HG03103 (cell line): ENCODE data around the gene ZCCHC2.

Experiments
- ATAC-seq: cut with Tn5 transposase; IDR thresholded peaks from one replicate; pipeline ENCODE4 v1.9.1; 2021; ENCODE audit warnings: low read depth; ENCODE audit not compliant: unreplicated experiment

ZCCHC2 gene

DNA sequence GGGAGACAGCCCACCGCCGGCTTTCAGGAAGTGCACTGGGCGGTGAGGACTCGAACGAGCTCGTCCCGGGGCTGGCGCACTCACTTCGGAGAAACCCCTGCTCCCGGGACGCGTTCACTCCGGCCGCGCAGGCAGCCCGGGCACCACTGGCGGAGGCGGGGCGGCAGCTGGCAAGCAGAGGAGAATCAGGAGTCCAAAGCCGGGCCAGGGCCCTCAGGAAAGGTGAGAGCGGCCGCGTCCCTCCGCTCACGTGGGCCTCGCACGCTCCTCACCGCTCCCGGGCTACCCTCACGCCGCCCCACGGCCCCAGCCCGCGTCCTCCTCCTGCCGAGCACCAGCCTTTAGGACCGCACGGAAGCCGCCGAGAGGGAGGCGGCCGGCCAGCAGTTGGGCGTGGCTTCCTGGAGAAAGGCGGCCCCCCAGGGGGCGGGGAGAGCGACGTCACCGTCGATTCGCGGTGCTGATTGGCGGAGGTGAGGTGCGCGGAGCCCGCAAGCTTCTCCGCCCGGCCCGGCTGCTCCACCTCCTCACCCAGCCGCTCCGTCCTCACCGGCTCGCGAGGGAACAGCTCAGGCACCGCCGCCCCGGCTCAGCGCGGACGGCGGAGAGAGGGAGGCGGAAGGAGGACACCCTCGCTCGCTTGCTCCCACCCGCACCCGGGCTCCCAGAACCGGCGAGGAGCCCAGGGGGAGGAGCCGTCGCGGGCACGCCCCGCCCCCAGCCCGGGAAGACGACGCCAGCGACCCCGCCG lies at the start of gene ZCCHC2:
Gene ZCCHC2 (plus strand): TSS at position 522 of the 751 bp plus-strand sequence. CDS start 400 bp downstream, outside the sequence.
- ATAC-seq = peak; percentile 67

DNA sequence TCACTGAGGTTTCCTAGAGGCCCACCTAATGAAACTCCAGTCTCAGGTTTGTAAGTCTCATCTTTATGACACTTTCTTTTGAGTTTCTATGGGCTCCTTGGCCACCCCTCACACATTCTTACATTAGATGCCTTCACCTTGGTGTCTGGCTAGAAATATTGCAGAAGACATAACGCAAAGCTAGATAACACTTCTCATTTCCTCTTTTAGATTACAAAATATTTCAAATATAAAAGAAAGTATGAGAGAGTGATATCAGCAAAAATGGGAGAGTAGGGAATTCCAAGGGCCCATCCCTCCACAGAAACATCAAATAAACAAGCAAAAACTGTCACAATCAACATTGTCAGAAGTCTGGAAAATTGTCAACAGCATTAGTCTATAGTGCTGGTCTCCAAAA lies 43.3 kb upstream of the ZCCHC2 start:
- ATAC-seq = no peak

DNA sequence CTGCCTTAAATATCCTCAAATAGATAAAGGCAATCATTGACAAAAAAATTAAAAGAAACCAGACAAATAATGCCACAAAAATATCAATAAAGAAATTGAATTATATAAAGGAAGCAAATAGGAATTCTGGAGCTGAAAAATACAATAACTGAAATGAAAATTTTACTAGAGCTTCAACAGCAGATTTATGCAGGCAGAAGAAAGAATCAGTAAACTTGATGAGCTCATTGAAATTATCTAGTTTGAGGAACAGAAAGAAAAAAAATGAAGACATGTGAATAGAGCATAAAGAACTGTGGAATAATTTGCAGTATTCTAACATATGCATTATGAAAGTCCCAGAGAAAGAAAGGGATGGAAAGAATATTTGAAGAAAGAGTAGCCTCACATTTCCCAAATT lies 41.9 kb upstream of the ZCCHC2 start:
- no peak for ATAC-seq

DNA sequence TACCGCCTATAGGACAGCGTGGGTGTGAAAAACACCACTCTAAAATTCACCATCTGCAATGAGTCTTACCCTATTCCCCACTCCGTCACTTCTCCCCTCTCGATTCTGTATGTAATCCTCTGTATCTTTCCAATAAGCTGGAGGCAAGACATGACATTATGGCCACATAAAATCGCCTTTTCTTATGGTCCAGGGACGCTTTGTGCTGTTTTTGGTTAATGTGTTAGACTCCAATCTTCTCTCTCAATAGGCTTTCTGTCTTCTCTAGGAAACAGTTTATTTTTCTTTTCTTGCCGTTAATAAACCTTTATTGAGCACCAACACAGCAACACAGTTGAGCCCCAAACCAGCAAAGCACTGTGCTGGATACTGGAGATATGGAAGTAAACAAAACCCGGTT lies 37.9 kb upstream of the ZCCHC2 start:
- no peak for ATAC-seq

DNA sequence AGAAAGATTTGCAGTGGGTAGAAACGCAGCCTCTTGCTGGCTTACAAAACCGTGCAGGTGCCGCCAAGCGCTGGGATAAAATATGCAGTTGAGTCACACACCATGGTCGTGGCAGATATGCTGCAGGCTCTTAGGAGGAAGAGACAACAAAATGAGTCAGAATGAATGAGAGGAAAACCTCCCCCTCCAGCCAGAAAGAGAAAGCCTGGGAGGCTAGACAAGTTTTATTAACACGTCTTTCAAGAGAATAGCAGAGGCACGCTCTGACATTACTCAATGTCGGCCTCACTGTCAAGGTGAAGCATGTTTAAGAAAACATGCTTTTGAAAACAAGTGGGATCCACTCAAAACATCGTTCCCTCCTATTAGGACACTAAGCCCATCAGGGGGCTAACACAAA lies 37.1 kb upstream of the ZCCHC2 start:
- no peak for ATAC-seq

DNA sequence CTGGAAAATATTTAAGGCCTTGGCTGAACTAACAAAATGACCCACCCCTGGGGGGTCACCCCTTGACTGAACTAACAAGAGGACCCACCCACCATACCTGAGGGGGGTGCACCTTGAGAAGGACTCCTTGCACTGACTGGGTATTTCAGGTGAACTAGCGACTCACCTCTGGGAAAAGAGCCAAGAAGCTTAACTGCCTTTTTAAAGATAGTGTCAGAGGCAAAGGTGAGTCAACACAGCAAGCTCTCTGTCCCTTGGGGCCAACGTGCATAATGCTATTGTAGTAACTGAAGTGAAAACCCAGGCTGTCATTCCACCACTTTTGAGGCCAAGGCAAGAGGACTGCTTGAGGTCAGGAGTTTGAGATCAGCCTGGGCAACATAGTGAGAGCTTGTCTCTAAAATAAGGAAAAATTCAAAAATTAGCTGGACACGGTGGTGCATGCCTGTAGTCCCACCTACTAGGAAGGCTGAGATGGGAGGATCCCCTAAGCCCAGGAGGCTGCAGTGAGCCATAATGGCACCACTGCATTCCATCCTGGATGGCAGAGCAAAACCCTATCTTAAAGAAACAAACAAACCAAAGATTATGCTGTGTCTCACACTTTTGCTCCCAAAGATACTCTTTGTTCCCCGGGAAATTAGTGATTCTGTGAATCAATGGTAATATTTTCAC lies 36.4 kb upstream of the ZCCHC2 start:
- no peak for ATAC-seq

DNA sequence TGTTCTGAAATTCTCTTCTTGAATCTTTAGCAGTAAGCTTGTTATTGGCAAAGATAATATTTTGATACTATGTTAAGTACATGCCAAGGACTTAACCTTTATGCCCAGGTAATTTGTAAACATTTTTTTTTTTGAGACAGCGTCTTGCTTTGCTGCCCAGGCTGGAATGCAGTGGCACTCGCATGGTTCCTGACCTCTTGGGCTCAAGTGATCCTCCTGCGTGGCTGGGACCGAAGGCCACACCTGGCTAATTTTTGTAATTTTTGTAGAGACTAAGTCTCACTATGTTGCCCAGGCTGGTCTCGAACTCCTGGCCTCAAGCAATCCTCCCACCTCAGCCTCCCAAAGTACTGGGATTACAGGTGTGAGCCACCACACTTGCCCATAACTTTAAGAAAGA lies 35.7 kb upstream of the ZCCHC2 start:
- ATAC-seq = no peak

DNA sequence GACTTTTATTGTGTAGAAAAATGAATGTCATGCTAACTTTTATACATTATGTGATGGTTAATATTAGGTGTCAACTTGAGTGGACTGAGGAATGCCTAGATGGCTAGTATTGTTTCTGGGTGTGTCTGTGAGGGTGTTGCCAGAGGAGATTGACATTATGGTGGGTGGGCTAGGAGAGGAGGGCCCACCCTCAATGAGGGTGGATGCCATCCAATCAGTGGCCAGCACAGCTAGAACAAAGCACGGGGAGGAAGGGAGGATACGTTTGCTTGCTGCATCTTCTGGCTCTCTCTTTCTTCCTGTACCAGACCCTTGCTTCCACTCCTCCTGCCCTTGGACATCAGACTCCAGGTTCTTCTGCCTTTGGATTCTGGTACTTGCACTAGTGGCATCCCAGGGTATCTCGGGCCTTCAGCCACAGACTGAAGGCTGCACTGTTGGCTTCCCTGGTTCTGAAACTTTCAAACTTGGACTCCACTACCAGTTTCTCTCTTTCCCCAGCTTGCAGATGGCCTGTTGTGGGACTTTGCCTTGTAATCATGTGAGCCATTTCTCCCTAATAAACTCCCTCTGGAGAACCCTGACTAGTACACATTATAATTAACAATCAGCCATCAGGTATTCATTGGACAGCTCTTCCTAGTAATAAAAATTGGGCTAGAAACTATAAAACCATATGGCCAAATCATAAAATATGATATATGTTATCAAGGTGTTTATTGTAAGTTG lies 31.7 kb upstream of the ZCCHC2 start:
- ATAC-seq = no peak

DNA sequence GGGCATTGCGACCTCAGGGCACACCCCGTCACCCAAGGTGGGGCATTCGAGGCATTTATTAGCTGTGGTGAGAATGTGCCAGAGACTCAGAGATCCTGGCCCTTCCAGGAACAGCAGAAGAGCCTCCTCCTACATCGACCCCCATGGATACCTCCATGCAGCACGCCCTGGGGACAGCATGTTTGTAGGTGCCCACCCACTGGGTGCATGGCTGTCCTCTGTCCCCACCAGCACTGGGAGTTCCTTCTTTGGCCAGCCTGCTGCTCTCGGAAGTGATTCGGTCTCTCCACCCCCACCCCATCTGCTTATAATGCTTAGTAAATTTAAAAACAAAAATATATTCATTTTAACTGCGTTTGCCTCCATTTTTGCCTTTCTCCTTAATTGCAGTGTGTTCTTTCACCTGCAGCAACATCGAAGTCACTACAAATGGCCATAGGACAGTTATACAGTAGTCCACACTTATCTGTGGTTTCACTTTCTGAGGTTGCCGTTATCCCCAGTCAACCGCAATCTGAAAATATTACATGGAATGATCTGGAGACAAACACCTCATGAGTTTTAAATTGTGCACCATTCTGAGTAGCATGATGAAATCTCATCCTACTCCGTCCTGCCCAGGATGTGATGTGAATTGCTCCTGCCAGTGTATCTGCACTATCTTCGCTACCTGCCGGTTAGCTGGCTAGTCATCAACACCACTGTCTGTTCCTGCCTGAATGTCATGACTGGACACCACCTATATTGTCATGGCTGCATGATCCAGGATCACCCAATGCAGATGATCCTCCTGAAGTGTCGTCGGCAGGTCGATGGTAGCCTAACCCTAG lies 29.6 kb upstream of the ZCCHC2 start:
- no peak for ATAC-seq

DNA sequence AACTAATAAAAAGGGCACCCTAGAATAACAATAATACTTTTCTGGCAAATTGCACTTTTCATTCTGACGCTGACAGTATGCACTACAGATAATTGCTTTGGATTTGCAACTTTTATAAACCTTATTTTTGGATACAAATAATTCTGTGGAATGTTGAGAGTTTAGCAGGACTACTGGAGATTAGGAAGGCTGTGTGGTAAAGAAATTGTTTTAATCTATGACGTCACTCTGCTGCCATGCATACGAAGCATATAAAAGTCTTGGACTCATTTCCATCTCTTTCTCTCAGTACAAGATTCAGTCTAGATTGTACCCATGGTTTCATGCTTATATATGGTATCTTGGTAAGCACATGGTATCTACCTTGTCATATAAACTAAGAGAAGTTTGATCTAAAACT lies 28.1 kb upstream of the ZCCHC2 start:
- ATAC-seq = no peak

DNA sequence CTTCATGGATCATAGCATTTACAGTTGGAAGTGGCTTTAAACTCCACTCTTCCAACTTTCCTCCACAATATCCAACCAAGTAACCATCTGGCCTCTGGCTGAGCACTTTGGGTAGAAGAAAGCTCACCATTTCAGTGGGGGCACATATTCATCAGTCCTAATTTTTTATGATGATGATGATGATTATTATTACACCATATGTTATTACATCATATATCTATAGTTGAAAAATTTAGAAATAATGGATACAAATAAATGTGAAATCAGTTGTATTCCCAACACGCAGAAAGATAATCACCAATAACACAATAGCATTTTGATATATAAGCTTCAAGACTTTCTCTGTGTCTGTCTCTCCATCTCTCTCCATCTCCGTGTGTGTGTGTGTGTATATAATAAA lies 26.6 kb upstream of the ZCCHC2 start:
- no peak for ATAC-seq

DNA sequence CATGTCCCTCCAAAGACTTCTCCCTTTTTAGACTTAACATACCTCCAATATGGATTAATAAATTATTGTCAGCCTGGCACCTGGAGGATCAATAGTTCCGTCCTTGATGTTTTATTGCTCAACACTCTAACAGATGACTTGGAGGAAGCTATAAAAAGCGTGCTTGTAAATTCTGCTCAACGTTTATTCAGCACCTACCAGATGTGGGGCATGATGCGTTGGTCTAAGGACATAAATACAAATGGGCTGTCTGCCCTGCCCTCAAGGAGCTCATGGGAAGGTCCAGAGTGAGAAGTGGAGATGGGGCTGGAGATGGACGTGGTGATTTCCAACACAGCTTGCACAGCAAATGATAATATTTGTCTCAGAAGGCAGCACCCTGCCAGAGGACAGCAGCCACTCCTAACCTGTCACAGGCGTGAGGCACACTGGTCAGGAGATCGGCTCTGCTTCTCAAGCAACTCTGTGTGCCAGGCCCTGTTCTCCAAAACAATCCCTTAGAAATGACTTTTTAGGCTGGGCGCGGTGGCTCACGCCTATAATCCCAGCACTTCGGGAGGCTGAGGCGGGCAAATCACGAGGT lies 25.5 kb upstream of the ZCCHC2 start:
- ATAC-seq = no peak

DNA sequence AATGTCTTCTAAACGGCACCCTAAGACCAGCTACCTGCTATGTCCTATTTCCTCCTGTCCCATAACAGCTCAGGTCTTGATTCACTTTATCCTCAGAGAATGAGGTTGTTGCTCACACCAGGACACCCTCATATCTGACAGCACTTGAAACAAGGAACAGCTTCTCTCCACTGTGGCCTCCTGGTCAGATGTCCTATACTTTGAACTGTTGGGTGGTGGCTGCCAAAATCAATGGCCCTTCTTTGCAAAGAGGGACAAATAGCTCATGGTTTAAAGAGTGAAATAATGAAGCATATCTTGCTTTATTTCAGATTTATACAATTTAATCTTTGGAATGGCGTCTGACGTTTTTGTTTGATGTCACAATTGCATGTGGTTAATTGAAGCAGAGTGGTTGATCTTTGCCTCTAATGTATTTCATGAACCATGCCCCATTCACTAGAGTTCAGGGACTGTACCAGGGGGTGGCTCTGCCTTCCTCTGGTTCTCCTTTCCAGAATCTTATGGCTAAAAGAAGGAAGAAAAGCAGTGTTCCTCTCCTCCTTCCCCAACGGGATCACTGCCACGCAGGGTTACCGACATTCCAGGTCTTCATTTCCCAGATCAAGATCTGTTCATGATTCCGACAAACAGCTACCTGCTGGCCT lies 24.1 kb upstream of the ZCCHC2 start:
- ATAC-seq = no peak

DNA sequence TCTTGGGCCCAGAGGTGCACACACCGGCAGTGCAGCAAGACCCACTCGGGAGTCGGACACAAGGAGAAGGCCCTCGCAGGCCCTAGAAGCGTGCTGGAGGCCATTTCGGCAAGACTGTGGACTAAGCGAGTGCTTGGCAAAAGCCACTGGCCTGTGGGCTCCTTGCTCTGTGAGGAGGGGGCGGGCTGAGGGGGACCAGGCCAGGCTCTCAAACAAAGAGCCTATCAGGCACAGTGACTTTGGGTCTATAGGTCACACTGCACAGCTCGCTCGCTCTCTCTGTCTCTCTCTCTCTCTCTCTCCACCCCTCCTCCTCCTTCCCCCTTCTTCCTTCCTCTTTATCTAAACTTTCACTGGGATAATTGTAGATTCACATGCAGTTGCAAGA lies 23.6 kb upstream of the ZCCHC2 start:
- ATAC-seq = no peak

DNA sequence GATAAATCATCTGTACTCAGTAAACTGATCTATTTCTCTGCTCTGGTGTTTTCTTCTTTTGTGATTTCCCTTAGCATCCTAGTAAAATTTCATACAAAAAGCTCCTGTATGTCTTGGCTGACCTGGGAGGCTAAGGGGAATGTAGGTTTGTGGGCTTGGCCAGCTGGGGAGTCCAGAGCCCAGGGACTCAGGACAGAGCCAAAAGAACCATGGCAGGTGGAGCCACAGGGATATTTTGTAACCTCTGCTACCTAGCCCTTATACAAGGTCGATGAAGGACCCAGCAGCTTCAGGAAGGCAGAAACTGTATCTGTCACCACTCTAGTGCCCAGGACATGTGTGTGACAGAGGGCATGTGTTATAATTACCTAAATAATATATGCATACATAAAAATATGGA lies 22.7 kb upstream of the ZCCHC2 start:
- ATAC-seq = no peak

DNA sequence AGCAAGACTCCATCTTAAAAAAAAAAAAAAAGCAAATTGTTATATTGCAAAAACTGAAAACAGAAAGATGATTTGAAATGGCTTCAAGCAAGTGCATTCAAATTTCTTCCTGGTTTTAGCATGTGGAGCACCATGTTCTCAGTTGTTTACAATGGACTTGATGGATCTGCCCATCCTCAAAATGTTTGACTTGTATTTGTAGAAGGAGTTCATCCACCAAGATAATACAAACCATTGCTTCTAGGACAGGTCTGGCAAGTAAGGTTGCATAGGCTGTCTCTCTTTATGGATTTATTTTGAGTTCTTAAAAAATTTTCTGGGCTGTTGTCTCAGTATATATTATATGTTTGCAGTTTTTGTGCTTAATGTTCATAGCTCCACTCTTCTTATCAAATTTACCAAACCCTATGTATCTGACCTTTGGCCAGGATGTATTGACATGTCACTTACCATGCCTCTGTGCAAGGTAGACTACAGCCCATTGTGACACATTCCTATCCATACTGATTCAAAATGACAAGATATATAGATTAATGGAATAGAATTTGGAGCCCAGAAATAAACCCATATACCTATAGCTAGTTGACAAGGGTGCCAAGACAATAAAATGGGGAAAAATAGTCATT lies 21.7 kb upstream of the ZCCHC2 start:
- ATAC-seq = no peak

DNA sequence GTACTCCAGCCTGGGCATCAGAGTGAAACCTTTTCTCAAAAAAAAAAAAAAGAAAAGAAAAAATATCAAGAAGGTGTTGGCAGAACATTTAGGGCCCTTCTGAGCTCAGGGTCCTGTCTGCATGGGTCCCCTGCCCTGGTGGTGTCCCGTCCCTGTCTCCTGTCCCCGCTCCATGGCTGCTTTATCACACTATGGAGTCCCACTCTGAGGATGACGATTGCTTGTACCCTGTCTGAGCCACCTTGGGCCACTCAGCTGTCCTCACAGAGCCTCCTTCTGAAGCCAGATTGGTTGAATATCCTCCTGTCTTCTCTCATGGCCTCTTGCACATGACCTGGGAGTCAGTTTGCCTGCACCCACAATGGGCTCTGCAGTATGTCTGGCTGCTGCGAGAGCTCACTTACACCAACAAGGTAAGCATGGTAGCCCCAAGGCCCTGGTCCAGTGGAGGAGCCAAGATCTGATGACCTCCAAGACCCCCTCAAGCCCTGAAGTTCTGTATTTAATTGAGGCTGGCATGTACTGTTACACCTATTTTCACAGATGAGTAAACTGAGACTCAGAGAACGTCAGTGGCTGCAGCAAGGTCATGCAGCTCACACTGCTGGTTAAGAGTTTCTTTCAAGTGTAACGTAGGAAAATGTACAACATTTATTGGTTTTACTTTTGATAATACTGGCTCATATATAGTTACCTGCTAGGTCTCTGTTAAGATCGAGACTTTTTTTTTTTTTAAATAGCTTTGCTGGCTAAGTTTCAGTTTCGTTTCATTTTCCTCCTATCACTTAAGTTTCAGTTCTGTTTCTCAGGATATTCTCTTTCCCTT lies 16.9 kb upstream of the ZCCHC2 start:
- peak; percentile 92 for ATAC-seq

DNA sequence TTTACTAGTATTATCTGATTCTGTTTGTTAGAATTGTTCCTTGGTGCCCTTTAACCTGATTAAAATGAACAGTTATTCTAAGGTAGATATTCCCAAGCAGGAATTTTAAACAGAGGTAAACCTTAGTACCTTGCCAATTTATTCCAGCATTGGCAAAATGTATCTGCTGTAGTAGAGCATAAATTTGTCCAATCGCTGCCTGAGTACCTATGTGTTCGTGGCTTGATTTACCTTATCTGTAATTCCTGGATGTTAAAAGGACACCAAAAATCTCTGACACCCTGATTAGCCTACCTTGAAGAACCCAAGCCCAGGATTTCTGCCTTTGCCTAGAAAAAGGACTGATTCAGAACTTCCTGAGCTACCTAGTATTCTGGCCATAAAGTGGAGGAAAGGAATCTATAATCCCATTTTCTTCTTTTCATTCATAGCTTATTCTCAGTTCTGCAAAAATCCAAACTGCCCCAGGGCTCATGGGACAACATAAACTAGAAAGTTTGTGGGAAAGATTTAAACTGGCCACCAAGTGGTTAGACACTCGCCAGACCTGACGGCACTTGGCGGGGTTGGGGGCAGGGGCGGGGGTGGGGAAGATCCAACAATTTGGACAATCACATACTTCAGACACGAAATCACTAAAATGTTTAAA lies 16.2 kb upstream of the ZCCHC2 start:
- ATAC-seq = peak; percentile 3
